Gastrocnemius medialis (tissue), 4 donors: ENCODE data around the gene AUTS2. TPM values are rescaled to one million over a fixed set of nuclear protein-coding genes. Genes with fewer than 3 reads are reported as not detected.

Source experiments
- ATAC-seq, 2 donors: fragments of 150-250 bp; one replicate each; pipeline ENCODE4 v1.9.1; 2016
- DNase-seq, 2 donors: peaks; one replicate each; pipeline ENCODE4 v3.0.0-alpha.2; 2019
- H3K27ac ChIP-seq, 4 donors: fragments of 200-600 bp; sonication (generic); 1 replicate in 1 of 4; 2 replicates in 3 of 4; pipeline ENCODE4 v1.5.1; 2016 to 2018; ENCODE audit warnings: mild to moderate bottlenecking in 2 of 4, moderate library complexity in 1 of 4
- H3K27me3 ChIP-seq, 3 donors: fragments of 200-600 bp; sonication (generic) in 2 of 3; 1 replicate in 1 of 3; 2 replicates in 2 of 3; pipeline versions ENCODE4 v1.5.1 to v1.6.0; 2016 to 2019; ENCODE audit warnings: mild to moderate bottlenecking in 1 of 3, moderate library complexity in 1 of 3
- H3K36me3 ChIP-seq, 2 donors: fragments of 200-600 bp; sonication (generic) in 1 of 2; one replicate each; pipeline ENCODE4 v1.5.1; 2017 to 2018
- H3K4me1 ChIP-seq, 2 donors: fragments of 200-600 bp; sonication (generic) in 1 of 2; one replicate each; pipeline ENCODE4 v1.5.1; 2016 to 2017; ENCODE audit warnings: mild to moderate bottlenecking in 2 of 2
- H3K4me3 ChIP-seq, 4 donors: fragments of 200-600 bp; sonication (generic) in 3 of 4; 1 replicate in 1 of 4; 2 replicates in 3 of 4; pipeline ENCODE4 v1.5.1; 2016 to 2019; ENCODE audit warnings: mild to moderate bottlenecking in 2 of 4
- H3K9me3 ChIP-seq, 3 donors: fragments of 200-600 bp; sonication (generic) in 2 of 3; 1 replicate in 1 of 3; 2 replicates in 2 of 3; pipeline ENCODE4 v1.5.1; 2016 to 2019
- CTCF ChIP-seq, 5 experiments: fragments of 450-650 bp in 3 of 5; fragments of 200-600 bp in 2 of 5; sonication (generic) in 2 of 5; IDR thresholded peaks in 4 of 5; conservative IDR thresholded peaks in 1 of 5; 1 replicate in 4 of 5; 2 replicates in 1 of 5; pipeline ENCODE4 v1.5.1; 2016 to 2019; ENCODE audit warnings: antibody characterized with exemption in 5 of 5, mild to moderate bottlenecking in 3 of 5, moderate library complexity in 3 of 5
- POLR2A ChIP-seq, 2 donors: fragments of 450-650 bp; IDR thresholded peaks; one replicate each; pipeline ENCODE4 v1.6.1; 2017; ENCODE audit warnings: antibody characterized with exemption in 2 of 2, mild to moderate bottlenecking in 2 of 2, moderate library complexity in 2 of 2
- in situ Hi-C, 4 donors: fragments of 200-750 bp; cut with MboI; loops; one replicate each; pipeline versions ENCODE4 v1.15.0 to v1.8.0; 2017; ENCODE audit warnings: low sequenced_read_pairs in 4 of 4
- intact Hi-C: fragments of 100-400 bp; cut with DNase I; formaldehyde crosslinking; loops from one replicate; pipeline ENCODE4 v1.15.1; 2023; ENCODE audit warnings: low total_unique reads
- total RNA-seq, 4 donors: library from RNA; depleted of rRNA; stranded (reverse); fragments of >200 nt; gene quantifications; one replicate each; pipeline versions ENCODE4 v1.1.0 to v1.2.3, GENCODE V29; 2016

AUTS2 gene
- total RNA-seq, 4 donors from 2014 or later = 2.5 to 16.2 (median 8.5) TPM

GRCh38 chr7:69622014-69622835 is 23.9 kb downstream of the AUTS2 start:
- peaks cover 0 to 19% of the 10 kb centered on the region in 2 donors for H3K4me1 ChIP-seq
- no peak overlapping the region for H3K27ac ChIP-seq
- ATAC-seq = no peak
- in situ Hi-C loops (no loop called here), intact Hi-C loops (no loop called here)
- no peak for TF ChIP-seq CTCF (IDR thresholded peaks at IDR 0.05 in 4 of 5, conservative IDR thresholded peaks at IDR 0.05 in 1 of 5)
- no peak for TF ChIP-seq POLR2A (IDR thresholded peaks at IDR 0.05)
- H3K27me3 ChIP-seq = no peaks in the 10 kb centered on the region
- no peak overlapping the region for H3K4me3 ChIP-seq
- no peak for DNase-seq
- H3K9me3 ChIP-seq = no peaks in the 10 kb centered on the region
- H3K36me3 ChIP-seq = no peaks in the 10 kb centered on the region

- no peaks in the 10 kb centered on the region for H3K9me3 ChIP-seq
- no peak for DNase-seq
- intact Hi-C loops (no loop called here), in situ Hi-C loops (no loop called here)
- no peak overlapping the region for H3K4me3 ChIP-seq
- H3K27me3 ChIP-seq = no peaks in the 10 kb centered on the region
- H3K36me3 ChIP-seq = no peaks in the 10 kb centered on the region
- H3K4me1 ChIP-seq = peaks cover 0 to 19% of the 10 kb centered on the region in 2 donors
- no peak overlapping the region for H3K27ac ChIP-seq
- no peak for TF ChIP-seq POLR2A (IDR thresholded peaks at IDR 0.05)
- no peak for TF ChIP-seq CTCF (IDR thresholded peaks at IDR 0.05 in 4 of 5, conservative IDR thresholded peaks at IDR 0.05 in 1 of 5)
- ATAC-seq = no peak
Observed at GRCh38 chr7:69622960-69623359, 24.7 kb downstream of the AUTS2 start.

GRCh38 chr7:69624435-69625230 is 26.4 kb downstream of the AUTS2 start:
- Histone ChIP-seq H3K36me3 (no peaks in the 10 kb centered on the region), H3K4me3 (no peak overlapping the region), H3K4me1 (peaks cover 0 to 18% of the 10 kb centered on the region in 2 donors), H3K27ac (no peak overlapping the region), H3K27me3 (no peaks in the 10 kb centered on the region), H3K9me3 (no peaks in the 10 kb centered on the region)
- ATAC-seq = no peak
- no peak for DNase-seq
- intact Hi-C loops (no loop called here), in situ Hi-C loops (no loop called here)
- TF ChIP-seq CTCF (IDR thresholded peaks at IDR 0.05 in 4 of 5, conservative IDR thresholded peaks at IDR 0.05 in 1 of 5) (no peak), POLR2A (IDR thresholded peaks at IDR 0.05) (no peak)

GRCh38 chr7:69625238-69625637 is 27.0 kb downstream of the AUTS2 start:
- H3K4me1 ChIP-seq = peaks cover 0 to 13% of the 10 kb centered on the region in 2 donors
- in situ Hi-C loops = no loop called here

More at GRCh38 chr7:69625238-69625637, 27.0 kb downstream of the AUTS2 start:
- Histone ChIP-seq H3K4me3 (no peak overlapping the region), H3K36me3 (no peaks in the 10 kb centered on the region), H3K9me3 (no peaks in the 10 kb centered on the region), H3K27me3 (no peaks in the 10 kb centered on the region), H3K27ac (no peak overlapping the region)
- intact Hi-C loops = no loop called here
- DNase-seq (no peak), ATAC-seq (no peak)
- no peak for TF ChIP-seq POLR2A (IDR thresholded peaks at IDR 0.05)
- no peak for TF ChIP-seq CTCF (IDR thresholded peaks at IDR 0.05 in 4 of 5, conservative IDR thresholded peaks at IDR 0.05 in 1 of 5)
